DOHH2 (cell line): ENCODE data around the gene BRSK2.

Source experiments
- CTCF ChIP-seq: fragments of 200-600 bp; sonication (generic); IDR thresholded peaks from one replicate; pipeline ENCODE4 v1.5.1; 2014; ENCODE audit warnings: antibody characterized with exemption, mild to moderate bottlenecking, low read depth, low read length; ENCODE audit not compliant: poor library complexity, severe bottlenecking
- EZH2phosphoT487 ChIP-seq: fragments of 200-600 bp; sonication (generic); IDR thresholded peaks from 2 replicates; pipeline ENCODE4 v1.6.1; 2017; ENCODE audit warnings: borderline replicate concordance, mild to moderate bottlenecking, antibody characterized with exemption, low read length, moderate library complexity, mixed read lengths

GRCh38 chr11:1502168-1502953, 112.6 kb downstream of the BRSK2 start:
- TF ChIP-seq CTCF (no peak), EZH2phosphoT487 (no peak)
